GM23338 (cell line): ENCODE results near the gene POFUT2. TPM values are rescaled to one million over a fixed set of nuclear protein-coding genes. Genes with fewer than 3 reads are reported as not detected.

ENCODE experiments used
- ATAC-seq: fragments of 200-7000 bp; cut with Tn5 transposase; 3 replicates; pipeline ENCODE4 v1.9.1; 2020
- DNase-seq: peaks from one replicate; pipeline ENCODE4 v3.0.0-alpha.2; 2015; ENCODE audit warnings: low spot score
- H2AFZ ChIP-seq: fragments of 200-600 bp; sonication (generic); 2 replicates; pipeline ENCODE4 v1.8.0; 2016; ENCODE audit warnings: antibody characterized with exemption, mild to moderate bottlenecking, moderate library complexity
- H3F3A ChIP-seq: fragments of 200-600 bp; sonication (generic); replicated peaks from 2 replicates; pipeline ENCODE4 v1.8.0; 2017; ENCODE audit warnings: antibody characterized with exemption, mixed run types, low read depth
- H3K27ac ChIP-seq: fragments of 200-600 bp; sonication (generic); 2 replicates; pipeline ENCODE4 v1.6.1; 2016; ENCODE audit warnings: low read depth
- H3K27me3 ChIP-seq: fragments of 200-600 bp; sonication (generic); 2 replicates; pipeline ENCODE4 v1.8.0; 2016; ENCODE audit warnings: mild to moderate bottlenecking, mixed run types, moderate library complexity; ENCODE audit not compliant: insufficient read depth
- H3K36me3 ChIP-seq: fragments of 200-600 bp; sonication (generic); 2 replicates; pipeline ENCODE4 v1.8.0; 2016; ENCODE audit warnings: mild to moderate bottlenecking; ENCODE audit not compliant: insufficient read depth
- H3K4me1 ChIP-seq: fragments of 200-600 bp; sonication (generic); 2 replicates; pipeline ENCODE4 v1.8.0; 2016; ENCODE audit warnings: mild to moderate bottlenecking, moderate library complexity; ENCODE audit not compliant: insufficient read depth
- H3K4me2 ChIP-seq: fragments of 200-600 bp; sonication (generic); 2 replicates; pipeline ENCODE4 v1.7.1; 2017; ENCODE audit warnings: mixed run types
- H3K4me3 ChIP-seq: fragments of 200-600 bp; sonication (generic); 2 replicates; pipeline ENCODE4 v1.6.1; 2016; ENCODE audit warnings: mixed run types
- H3K79me2 ChIP-seq: fragments of 200-600 bp; sonication (generic); replicated peaks from 2 replicates; pipeline ENCODE4 v1.8.0; 2017; ENCODE audit warnings: mild to moderate bottlenecking; ENCODE audit not compliant: insufficient read depth
- H3K9me2 ChIP-seq: fragments of 200-600 bp; sonication (generic); 2 replicates; pipeline ENCODE4 v1.8.0; 2017; ENCODE audit not compliant: insufficient read depth
- H4K20me1 ChIP-seq: fragments of 200-600 bp; sonication (generic); replicated peaks from 2 replicates; pipeline ENCODE4 v1.8.0; 2017; ENCODE audit warnings: mild to moderate bottlenecking; ENCODE audit not compliant: insufficient read depth
- H3K27ac Mint-ChIP-seq: 2 replicates; pipeline ENCODE4 v1.8.0; 2020; ENCODE audit warnings: inconsistent platforms, mild to moderate bottlenecking, moderate library complexity, mixed read lengths
- H3K27me3 Mint-ChIP-seq: 3 replicates; pipeline ENCODE4 v1.8.0; 2022; ENCODE audit warnings: low read depth, mild to moderate bottlenecking, moderate library complexity, mixed read lengths, inconsistent platforms; ENCODE audit not compliant: insufficient read depth, poor library complexity
- H3K36me3 Mint-ChIP-seq: 3 replicates; pipeline ENCODE4 v1.8.0; 2021; ENCODE audit warnings: low read depth, mild to moderate bottlenecking, inconsistent platforms, moderate library complexity, mixed read lengths
- H3K4me1 Mint-ChIP-seq: 3 replicates; pipeline ENCODE4 v1.8.0; 2020; ENCODE audit warnings: mild to moderate bottlenecking, inconsistent platforms, mixed read lengths
- H3K4me3 Mint-ChIP-seq: 3 replicates; pipeline ENCODE4 v1.8.0; 2021; ENCODE audit warnings: moderate library complexity, mild to moderate bottlenecking, inconsistent platforms, mixed read lengths
- H3K9me3 Mint-ChIP-seq: 3 replicates; pipeline ENCODE4 v1.8.0; 2020; ENCODE audit warnings: moderate library complexity, mild to moderate bottlenecking, inconsistent platforms, mixed read lengths
- CREB1 ChIP-seq: fragments of 250-450 bp; sonication (Bioruptor Pico); IDR thresholded peaks from 2 replicates; pipeline ENCODE4 v1.5.0; 2020; ENCODE audit warnings: low read depth, mild to moderate bottlenecking, moderate library complexity
- EZH2 ChIP-seq: fragments of 200-600 bp; sonication (generic); IDR thresholded peaks from one replicate; pipeline ENCODE4 v1.8.0; 2017; ENCODE audit warnings: antibody characterized with exemption, mild to moderate bottlenecking, low read depth; ENCODE audit not compliant: unreplicated experiment
- EZH2phosphoT487 ChIP-seq: fragments of 200-600 bp; sonication (generic); IDR thresholded peaks from one replicate; pipeline ENCODE4 v1.8.1; 2018; ENCODE audit warnings: antibody characterized with exemption; ENCODE audit not compliant: unreplicated experiment
- JUNB ChIP-seq: IDR thresholded peaks from one replicate; pipeline ENCODE4 v1.6.1; 2016; ENCODE audit warnings: antibody characterized with exemption; ENCODE audit not compliant: unreplicated experiment
- NANOG ChIP-seq: IDR thresholded peaks from 2 replicates; pipeline ENCODE4 v1.6.1; 2016; ENCODE audit warnings: antibody characterized with exemption, borderline replicate concordance
- POLR2AphosphoS5 ChIP-seq: IDR thresholded peaks from 2 replicates; pipeline ENCODE4 v1.6.1; 2016; ENCODE audit warnings: antibody characterized with exemption, low read depth
- STAT1 ChIP-seq: IDR thresholded peaks from one replicate; pipeline ENCODE4 v1.6.1; 2016; ENCODE audit warnings: antibody characterized with exemption; ENCODE audit not compliant: unreplicated experiment
- ZNF331 ChIP-seq: fragments of 250-450 bp; sonication (Bioruptor Pico); IDR thresholded peaks from 2 replicates; pipeline ENCODE4 v1.5.0; 2020; ENCODE audit warnings: low read depth, mild to moderate bottlenecking, moderate library complexity
- polyA plus RNA-seq: library from polyadenylated mRNA; unstranded; fragments of >200 nt; fragmentation: Nextera tagmentation; extraction: Ambion mirVana; gene quantifications from 2 replicates; pipeline ENCODE4 v1.2.1, GENCODE V29; 2016
- total RNA-seq: library from RNA; depleted of rRNA; stranded (reverse); fragments of >200 nt; shearing (Covaris generic); gene quantifications from 2 replicates; pipeline ENCODE4 v1.2.3, GENCODE V29; 2014
- TF ChIP-seq, protein P1 (sequence below): IDR thresholded peaks from one replicate; pipeline ENCODE4 v1.6.1; 2018; ENCODE audit warnings: antibody characterized with exemption; ENCODE audit not compliant: unreplicated experiment
- TF ChIP-seq, protein P2 (sequence below), 2 experiments: fragments of 200-600 bp in 1 of 2; sonication (generic) in 1 of 2; conservative IDR thresholded peaks; 2 replicates each; pipeline versions ENCODE4 v1.5.1 to v1.6.1; 2016 to 2017; ENCODE audit warnings: antibody characterized with exemption in 2 of 2, low read depth in 2 of 2, mild to moderate bottlenecking in 2 of 2, moderate library complexity in 1 of 2
- TF ChIP-seq, protein P3 (sequence below): IDR thresholded peaks from 2 replicates; pipeline ENCODE4 v1.6.1; 2016; ENCODE audit warnings: antibody characterized with exemption

Gene POFUT2
- total and polyA plus RNA-seq, 2 experiments from 2014 or later = 12.1 to 34.5 TPM

DNA sequence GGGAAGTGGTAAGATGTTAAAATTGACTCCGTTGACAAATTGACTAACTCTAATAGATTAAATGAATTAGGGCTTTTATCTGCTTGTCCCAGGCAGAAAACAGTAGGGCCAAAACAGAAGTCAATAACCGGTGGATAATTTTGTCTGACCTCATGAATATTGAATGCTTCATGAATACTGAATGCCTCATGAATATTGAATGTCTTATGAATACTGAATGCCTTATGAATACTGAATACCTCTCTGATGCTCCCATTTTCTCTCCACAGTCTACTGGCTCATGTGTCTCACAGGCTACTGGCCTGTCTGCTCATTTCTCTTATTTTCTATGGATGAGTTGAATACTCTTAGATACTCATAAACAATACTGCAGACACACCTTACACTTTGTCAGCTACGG lies 56.0 kb downstream of the POFUT2 start:
- Mint-ChIP-seq H3K27ac (no peak overlapping the region), H3K27me3 (peaks cover 2% of the 10 kb centered on the region), H3K9me3 (no peaks in the 10 kb centered on the region; the same call in 2 of the 3 replicates), H3K4me1 (no peaks in the 10 kb centered on the region; the same call in 2 of the 3 replicates), H3K36me3 (no peaks in the 10 kb centered on the region), H3K4me3 (no peak overlapping the region)
- no peak overlapping the region for H3K4me3 ChIP-seq
- no peaks in the 10 kb centered on the region for H3K4me1 ChIP-seq
- no peak for ATAC-seq
- H3K79me2 ChIP-seq = no peaks in the 10 kb centered on the region
- H3F3A ChIP-seq = no peaks in the 10 kb centered on the region
- no peak for DNase-seq
- no peaks in the 10 kb centered on the region for H3K9me2 ChIP-seq
- no peaks in the 10 kb centered on the region for H3K27me3 ChIP-seq
- no peak overlapping the region for H2AFZ ChIP-seq
- no peak overlapping the region for H3K4me2 ChIP-seq
- H4K20me1 ChIP-seq = no peaks in the 10 kb centered on the region
- H3K36me3 ChIP-seq = no peaks in the 10 kb centered on the region
- H3K27ac ChIP-seq = no peak overlapping the region
- TF ChIP-seq, protein P1, sequence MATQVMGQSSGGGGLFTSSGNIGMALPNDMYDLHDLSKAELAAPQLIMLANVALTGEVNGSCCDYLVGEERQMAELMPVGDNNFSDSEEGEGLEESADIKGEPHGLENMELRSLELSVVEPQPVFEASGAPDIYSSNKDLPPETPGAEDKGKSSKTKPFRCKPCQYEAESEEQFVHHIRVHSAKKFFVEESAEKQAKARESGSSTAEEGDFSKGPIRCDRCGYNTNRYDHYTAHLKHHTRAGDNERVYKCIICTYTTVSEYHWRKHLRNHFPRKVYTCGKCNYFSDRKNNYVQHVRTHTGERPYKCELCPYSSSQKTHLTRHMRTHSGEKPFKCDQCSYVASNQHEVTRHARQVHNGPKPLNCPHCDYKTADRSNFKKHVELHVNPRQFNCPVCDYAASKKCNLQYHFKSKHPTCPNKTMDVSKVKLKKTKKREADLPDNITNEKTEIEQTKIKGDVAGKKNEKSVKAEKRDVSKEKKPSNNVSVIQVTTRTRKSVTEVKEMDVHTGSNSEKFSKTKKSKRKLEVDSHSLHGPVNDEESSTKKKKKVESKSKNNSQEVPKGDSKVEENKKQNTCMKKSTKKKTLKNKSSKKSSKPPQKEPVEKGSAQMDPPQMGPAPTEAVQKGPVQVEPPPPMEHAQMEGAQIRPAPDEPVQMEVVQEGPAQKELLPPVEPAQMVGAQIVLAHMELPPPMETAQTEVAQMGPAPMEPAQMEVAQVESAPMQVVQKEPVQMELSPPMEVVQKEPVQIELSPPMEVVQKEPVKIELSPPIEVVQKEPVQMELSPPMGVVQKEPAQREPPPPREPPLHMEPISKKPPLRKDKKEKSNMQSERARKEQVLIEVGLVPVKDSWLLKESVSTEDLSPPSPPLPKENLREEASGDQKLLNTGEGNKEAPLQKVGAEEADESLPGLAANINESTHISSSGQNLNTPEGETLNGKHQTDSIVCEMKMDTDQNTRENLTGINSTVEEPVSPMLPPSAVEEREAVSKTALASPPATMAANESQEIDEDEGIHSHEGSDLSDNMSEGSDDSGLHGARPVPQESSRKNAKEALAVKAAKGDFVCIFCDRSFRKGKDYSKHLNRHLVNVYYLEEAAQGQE = no peak
- TF ChIP-seq ZNF331 (CRISPR knock-in tag) (no peak), EZH2 (no peak), JUNB (no peak), STAT1 (no peak), POLR2AphosphoS5 (no peak), NANOG (no peak), EZH2phosphoT487 (no peak), CREB1 (CRISPR knock-in tag) (no peak)
- TF ChIP-seq, protein P2, sequence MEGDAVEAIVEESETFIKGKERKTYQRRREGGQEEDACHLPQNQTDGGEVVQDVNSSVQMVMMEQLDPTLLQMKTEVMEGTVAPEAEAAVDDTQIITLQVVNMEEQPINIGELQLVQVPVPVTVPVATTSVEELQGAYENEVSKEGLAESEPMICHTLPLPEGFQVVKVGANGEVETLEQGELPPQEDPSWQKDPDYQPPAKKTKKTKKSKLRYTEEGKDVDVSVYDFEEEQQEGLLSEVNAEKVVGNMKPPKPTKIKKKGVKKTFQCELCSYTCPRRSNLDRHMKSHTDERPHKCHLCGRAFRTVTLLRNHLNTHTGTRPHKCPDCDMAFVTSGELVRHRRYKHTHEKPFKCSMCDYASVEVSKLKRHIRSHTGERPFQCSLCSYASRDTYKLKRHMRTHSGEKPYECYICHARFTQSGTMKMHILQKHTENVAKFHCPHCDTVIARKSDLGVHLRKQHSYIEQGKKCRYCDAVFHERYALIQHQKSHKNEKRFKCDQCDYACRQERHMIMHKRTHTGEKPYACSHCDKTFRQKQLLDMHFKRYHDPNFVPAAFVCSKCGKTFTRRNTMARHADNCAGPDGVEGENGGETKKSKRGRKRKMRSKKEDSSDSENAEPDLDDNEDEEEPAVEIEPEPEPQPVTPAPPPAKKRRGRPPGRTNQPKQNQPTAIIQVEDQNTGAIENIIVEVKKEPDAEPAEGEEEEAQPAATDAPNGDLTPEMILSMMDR (conservative IDR thresholded peaks at IDR 0.05; ENCODE audit: low read depth in 2 of 2) = no peak
- TF ChIP-seq, protein P3, sequence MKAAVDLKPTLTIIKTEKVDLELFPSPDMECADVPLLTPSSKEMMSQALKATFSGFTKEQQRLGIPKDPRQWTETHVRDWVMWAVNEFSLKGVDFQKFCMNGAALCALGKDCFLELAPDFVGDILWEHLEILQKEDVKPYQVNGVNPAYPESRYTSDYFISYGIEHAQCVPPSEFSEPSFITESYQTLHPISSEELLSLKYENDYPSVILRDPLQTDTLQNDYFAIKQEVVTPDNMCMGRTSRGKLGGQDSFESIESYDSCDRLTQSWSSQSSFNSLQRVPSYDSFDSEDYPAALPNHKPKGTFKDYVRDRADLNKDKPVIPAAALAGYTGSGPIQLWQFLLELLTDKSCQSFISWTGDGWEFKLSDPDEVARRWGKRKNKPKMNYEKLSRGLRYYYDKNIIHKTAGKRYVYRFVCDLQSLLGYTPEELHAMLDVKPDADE = no peak
